RWPE1 (cell line): Measurements from ENCODE around the gene PLN.

Experiments used
- CTCF ChIA-PET: fragments of 350-600 bp; sonication (Branson Sonifier 250); formaldehyde crosslinking; extraction: SDS; loops from one replicate; lab custom pipeline; 2021; lab: Yijun Ruan, JAX
- POLR2A ChIA-PET: fragments of 400-600 bp; formaldehyde crosslinking; extraction: SDS; loops from one replicate; lab custom pipeline; 2020; ENCODE audit warnings: antibody characterized with exemption; ENCODE audit not compliant: low non-redundant PET; lab: Yijun Ruan, JAX
- DNase-seq: peaks from one replicate; pipeline ENCODE4 v3.0.0; 2012; ENCODE audit warnings: low spot score
- H3K27ac ChIP-seq: fragments of 450-650 bp; 2 replicates; pipeline ENCODE4 v1.5.1; 2017
- TF ChIP-seq, protein P1 (sequence below): fragments of 450-650 bp; conservative IDR thresholded peaks from 2 replicates; pipeline ENCODE4 v1.5.1; 2017; ENCODE audit warnings: low read depth, mild to moderate bottlenecking

Gene PLN

DNA sequence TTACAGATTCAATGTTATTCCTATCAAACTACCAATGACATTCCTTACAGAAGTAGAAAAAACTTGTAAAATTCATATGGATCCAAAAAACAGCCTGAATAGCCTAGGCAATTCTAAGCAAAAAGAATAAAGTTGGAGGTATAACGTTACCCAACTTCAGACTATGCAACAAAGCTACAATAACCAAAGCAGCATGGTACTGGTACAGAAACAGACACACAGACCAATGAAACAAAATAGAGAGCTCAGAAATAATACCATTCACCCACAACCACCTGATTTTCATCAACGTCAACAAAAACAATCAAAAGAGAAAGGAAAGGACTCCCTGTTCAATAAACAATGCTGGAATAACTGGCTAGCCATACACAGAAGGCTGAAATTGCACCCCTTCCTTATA lies 17.2 kb upstream of the PLN start:
- DNase-seq, result no peak
- POLR2A ChIA-PET, result no interaction called here
- CTCF ChIA-PET, result no interaction called here
- H3K27ac ChIP-seq, result no peak overlapping the region
- TF ChIP-seq, protein P1, sequence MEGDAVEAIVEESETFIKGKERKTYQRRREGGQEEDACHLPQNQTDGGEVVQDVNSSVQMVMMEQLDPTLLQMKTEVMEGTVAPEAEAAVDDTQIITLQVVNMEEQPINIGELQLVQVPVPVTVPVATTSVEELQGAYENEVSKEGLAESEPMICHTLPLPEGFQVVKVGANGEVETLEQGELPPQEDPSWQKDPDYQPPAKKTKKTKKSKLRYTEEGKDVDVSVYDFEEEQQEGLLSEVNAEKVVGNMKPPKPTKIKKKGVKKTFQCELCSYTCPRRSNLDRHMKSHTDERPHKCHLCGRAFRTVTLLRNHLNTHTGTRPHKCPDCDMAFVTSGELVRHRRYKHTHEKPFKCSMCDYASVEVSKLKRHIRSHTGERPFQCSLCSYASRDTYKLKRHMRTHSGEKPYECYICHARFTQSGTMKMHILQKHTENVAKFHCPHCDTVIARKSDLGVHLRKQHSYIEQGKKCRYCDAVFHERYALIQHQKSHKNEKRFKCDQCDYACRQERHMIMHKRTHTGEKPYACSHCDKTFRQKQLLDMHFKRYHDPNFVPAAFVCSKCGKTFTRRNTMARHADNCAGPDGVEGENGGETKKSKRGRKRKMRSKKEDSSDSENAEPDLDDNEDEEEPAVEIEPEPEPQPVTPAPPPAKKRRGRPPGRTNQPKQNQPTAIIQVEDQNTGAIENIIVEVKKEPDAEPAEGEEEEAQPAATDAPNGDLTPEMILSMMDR, result no peak

DNA sequence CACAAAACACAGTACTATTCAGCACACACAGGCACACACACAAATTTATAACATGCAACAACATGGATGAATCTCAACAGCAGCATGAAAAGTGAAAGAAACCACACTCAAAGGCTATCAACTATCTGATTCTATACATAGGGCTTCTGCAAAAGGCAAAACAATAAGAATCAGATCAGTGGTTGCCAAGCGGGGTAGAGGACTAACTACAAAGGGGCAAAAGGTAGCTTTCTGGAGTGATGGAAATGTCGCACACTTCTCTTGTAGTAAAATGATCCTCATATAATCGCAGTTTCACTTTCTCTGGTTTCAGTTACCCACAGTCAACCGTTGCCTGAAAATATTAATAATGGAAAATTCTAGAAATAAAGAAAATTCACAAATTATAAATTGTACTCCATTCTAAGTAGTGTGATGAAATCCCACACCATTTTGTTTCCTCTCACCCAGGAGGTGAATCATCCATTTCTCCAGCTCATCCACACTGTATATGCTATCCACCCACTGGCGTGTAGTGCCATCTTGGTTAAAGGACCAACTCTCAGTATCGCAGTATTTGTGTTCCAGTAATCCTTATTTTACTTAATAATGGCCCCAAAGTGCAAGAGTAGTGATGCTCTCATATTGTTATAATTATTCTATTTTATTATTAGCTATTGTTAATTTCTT lies 12.8 kb upstream of the PLN start:
- no peak for DNase-seq
- POLR2A ChIA-PET, result no interaction called here
- CTCF ChIA-PET, result no interaction called here

GRCh38 chr6:118536478-118536877 lies 11.6 kb upstream of the PLN start:
- DNase-seq, result no peak
- H3K27ac ChIP-seq, result no peak overlapping the region
- TF ChIP-seq, protein P1, result no peak
- ChIA-PET POLR2A (no interaction called here), CTCF (no interaction called here)

More for the DNA sequence above, 12.8 kb upstream of the PLN start:
- TF ChIP-seq, protein P1, result no peak
- H3K27ac ChIP-seq, result no peak overlapping the region

GRCh38 chr6:118537574-118537973 lies 10.5 kb upstream of the PLN start:
- DNase-seq, result no peak
- POLR2A ChIA-PET, result no interaction called here
- TF ChIP-seq, protein P1, result no peak
- CTCF ChIA-PET, result no interaction called here
- H3K27ac ChIP-seq, result no peak overlapping the region

DNA sequence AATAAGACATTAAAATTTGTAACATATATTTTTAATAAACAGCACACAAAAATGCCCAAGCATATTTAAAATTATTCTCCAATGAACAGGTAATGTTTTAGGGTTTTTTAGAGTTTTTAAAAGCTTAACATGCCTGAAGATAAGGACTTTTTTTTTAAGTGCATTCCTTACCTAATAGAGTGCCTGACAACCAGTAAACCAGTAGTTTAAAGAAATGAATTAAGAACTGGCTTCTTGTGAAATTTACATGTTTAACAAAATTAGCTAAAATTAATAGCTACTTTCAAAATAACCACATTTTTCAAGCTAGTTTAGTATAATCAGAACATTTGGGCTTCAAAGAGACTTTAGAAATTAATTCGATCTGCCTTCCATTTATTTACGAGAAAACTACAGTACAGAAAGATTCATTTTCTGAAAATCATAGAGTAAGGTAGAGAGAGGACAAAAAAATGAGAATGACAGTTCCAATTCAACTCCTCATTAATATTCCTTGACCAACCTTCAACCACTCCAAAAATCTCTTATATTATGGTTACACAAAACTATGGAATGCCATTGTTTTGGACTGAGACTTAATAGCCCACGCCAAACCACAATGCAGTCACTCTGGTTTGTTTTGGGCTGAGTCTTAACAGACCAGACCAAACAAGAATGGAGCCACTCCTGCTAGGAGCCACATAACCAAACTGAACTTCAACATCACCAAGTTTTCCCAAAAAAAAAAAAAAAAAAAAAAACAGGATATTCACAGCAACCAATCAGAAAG lies 5.7 kb upstream of the PLN start:
- DNase-seq, result no peak

DNA sequence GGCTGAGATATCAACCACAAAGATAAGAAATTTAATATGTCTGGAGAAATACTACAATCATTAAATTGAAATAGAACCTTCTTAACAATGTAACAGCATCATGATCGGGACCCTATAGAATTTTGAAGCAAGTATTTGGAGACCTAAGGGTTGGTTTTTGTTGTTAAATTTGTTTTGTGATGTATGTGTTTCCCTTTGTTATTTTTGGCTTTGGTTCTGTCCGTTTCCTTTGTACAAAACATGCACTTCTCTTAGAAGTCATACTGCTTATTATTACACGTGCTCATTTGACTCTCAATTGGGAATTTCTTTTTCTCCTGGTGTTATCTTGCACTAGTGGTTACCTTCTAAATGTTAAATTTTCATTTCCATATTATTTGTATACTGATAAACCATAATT lies 4.0 kb upstream of the PLN start:
- TF ChIP-seq, protein P1, result no peak
- ChIA-PET CTCF (no interaction called here), POLR2A (no interaction called here)
- DNase-seq, result no peak
- H3K27ac ChIP-seq, result no peak overlapping the region

More for the DNA sequence above, 5.7 kb upstream of the PLN start:
- POLR2A ChIA-PET, result no interaction called here
- CTCF ChIA-PET, result interaction anchor here (2.1 kb wide), 1 partner anchor 566 kb away, joined by 5 read pairs; no protein-coding TSS in a partner anchor
- TF ChIP-seq, protein P1, result no peak
- no peak overlapping the region for H3K27ac ChIP-seq
